ENCODE results near the gene NRROS.

Gene NRROS

GRCh38 chr3:196677931-196678330 lies 38.4 kb downstream of the NRROS start:
- DNase-seq (ENCODE audit: low read depth in 1 of 2, low spot score in 1 of 2), result no peak
- Histone ChIP-seq H3K27ac (replicated peaks) (no peak overlapping the region), H3K27me3 (ENCODE audit: insufficient read depth, poor library complexity, severe bottlenecking) (no peaks in the 10 kb centered on the region)

GRCh38 chr3:196684548-196685407 lies 45.3 kb downstream of the NRROS start:
- no peaks in the 10 kb centered on the region for H3K27me3 ChIP-seq (ENCODE audit: insufficient read depth, poor library complexity, severe bottlenecking)
- no peak overlapping the region for H3K4me3 ChIP-seq (replicated peaks; ENCODE audit: insufficient read depth, low read length)
- TF ChIP-seq CTCF (IDR thresholded peaks at IDR 0.05; ENCODE audit: insufficient read depth, low read length) (peak; percentile 83), GABPA (IDR thresholded peaks at IDR 0.05; ENCODE audit: low read depth) (no peak), POLR2AphosphoS5 (IDR thresholded peaks at IDR 0.05; ENCODE audit: low read depth) (peak; percentile 41; the same call in 1 of the 2 replicates)
- peak overlapping the region; percentile 52 for H3K27ac ChIP-seq (replicated peaks)
- DNase-seq (ENCODE audit: low read depth in 1 of 2, low spot score in 1 of 2), result peak in 1 of 2 experiments; percentile 85

More at GRCh38 chr3:196677931-196678330, 38.4 kb downstream of the NRROS start:
- TF ChIP-seq REST (IDR thresholded peaks at IDR 0.05; ENCODE audit: insufficient replicate concordance, low read depth) (no peak), SPI1 (IDR thresholded peaks at IDR 0.05; ENCODE audit: borderline replicate concordance, low read depth) (no peak), CTCF (IDR thresholded peaks at IDR 0.05; ENCODE audit: insufficient read depth, low read length) (no peak), GABPA (IDR thresholded peaks at IDR 0.05; ENCODE audit: low read depth) (no peak), POLR2AphosphoS5 (IDR thresholded peaks at IDR 0.05; ENCODE audit: low read depth) (no peak)
- H3K4me3 ChIP-seq (replicated peaks; ENCODE audit: insufficient read depth, low read length), result no peak overlapping the region

GRCh38 chr3:196686436-196686835 lies 46.9 kb downstream of the NRROS start:
- Histone ChIP-seq H3K4me3 (replicated peaks; ENCODE audit: insufficient read depth, low read length) (no peak overlapping the region), H3K27me3 (ENCODE audit: insufficient read depth, poor library complexity, severe bottlenecking) (no peaks in the 10 kb centered on the region), H3K27ac (replicated peaks) (peak overlapping the region; percentile 75)
- no peak for DNase-seq (ENCODE audit: low read depth in 1 of 2, low spot score in 1 of 2)
- no peak for TF ChIP-seq POLR2AphosphoS5 (IDR thresholded peaks at IDR 0.05; ENCODE audit: low read depth)
- no peak for TF ChIP-seq REST (IDR thresholded peaks at IDR 0.05; ENCODE audit: insufficient replicate concordance, low read depth)
- TF ChIP-seq SPI1 (IDR thresholded peaks at IDR 0.05; ENCODE audit: borderline replicate concordance, low read depth), result no peak
- TF ChIP-seq GABPA (IDR thresholded peaks at IDR 0.05; ENCODE audit: low read depth), result no peak
- no peak for TF ChIP-seq CTCF (IDR thresholded peaks at IDR 0.05; ENCODE audit: insufficient read depth, low read length)

All from HL-60 (cell line).